Measurements from ENCODE around the gene TSC22D2.

- TF ChIP-seq CTCF (IDR thresholded peaks at IDR 0.05; ENCODE audit: low read depth, low read length, poor library complexity, severe bottlenecking) (no peak), EZH2phosphoT487 (IDR thresholded peaks at IDR 0.05; ENCODE audit: borderline replicate concordance, low read length) (no peak)
Measured at GRCh38 chr3:150469931-150470740, 62.0 kb downstream of the TSC22D2 start.

Data from DOHH2 (cell line).